GM19099 (cell line): ENCODE data around the gene BBS4.

Experiments
- POLR2A ChIP-seq: IDR thresholded peaks from 3 replicates; pipeline ENCODE4 v1.6.1; 2011; ENCODE audit warnings: low read depth; ENCODE audit not compliant: insufficient read length; ENCODE audit errors: extremely low read depth

BBS4 gene

GRCh38 chr15:72766025-72766424 is 80.0 kb downstream of the BBS4 start:
- no peak for TF ChIP-seq POLR2A

DNA sequence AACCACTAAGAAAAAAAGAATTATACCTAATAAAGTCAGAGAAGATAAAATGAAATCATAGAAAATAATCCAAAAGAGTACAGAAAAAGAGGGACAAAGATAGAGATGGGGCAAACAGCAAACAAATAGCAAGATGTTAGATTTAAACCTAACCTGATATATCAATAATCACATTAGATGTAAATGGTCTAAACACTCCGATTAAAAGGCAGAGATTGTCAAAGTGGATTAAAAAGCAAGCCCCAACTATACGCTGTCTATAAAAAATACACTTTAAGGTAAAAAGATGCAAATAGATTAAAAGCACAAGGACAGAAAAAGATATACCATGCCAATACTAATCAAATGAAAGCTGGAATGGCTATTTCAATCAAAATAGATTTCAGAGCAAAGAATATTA is 80.8 kb downstream of the BBS4 start:
- TF ChIP-seq POLR2A, result no peak

GRCh38 chr15:72770673-72771328 is 84.8 kb downstream of the BBS4 start:
- no peak for TF ChIP-seq POLR2A

GRCh38 chr15:72771329-72771725 is 85.3 kb downstream of the BBS4 start:
- no peak for TF ChIP-seq POLR2A

DNA sequence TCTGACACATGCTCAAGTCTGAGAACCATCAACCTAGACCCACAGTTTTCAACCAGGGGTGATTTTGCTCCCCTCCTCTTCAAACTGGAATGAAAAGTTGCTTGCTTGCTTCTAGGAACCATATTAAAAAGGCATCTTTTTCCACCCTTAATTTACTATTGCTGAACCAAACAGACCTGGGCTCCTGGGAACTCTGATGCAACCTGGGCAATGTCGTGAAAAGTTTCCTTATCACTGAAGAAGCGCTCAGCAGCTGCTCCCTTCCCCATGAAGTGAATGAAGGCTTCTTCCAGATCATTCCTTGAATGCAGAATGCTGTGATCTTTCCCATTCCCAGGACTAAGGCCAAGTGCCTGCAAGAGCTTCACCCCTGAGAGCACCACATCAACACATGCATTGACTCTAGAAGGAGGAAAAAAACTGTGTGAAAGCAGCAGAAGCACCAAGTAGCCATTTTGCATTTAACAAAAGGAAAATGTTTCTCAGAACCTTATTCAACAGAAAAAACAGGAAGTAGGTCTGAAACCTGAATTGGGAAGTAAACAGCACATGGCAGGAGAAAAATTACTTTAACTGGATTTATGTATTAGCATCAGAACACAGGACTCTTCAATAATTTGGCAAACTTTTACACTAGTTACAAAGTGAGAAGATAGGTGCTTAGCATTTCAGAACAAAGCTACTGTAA is 88.8 kb downstream of the BBS4 start:
- no peak for TF ChIP-seq POLR2A

DNA sequence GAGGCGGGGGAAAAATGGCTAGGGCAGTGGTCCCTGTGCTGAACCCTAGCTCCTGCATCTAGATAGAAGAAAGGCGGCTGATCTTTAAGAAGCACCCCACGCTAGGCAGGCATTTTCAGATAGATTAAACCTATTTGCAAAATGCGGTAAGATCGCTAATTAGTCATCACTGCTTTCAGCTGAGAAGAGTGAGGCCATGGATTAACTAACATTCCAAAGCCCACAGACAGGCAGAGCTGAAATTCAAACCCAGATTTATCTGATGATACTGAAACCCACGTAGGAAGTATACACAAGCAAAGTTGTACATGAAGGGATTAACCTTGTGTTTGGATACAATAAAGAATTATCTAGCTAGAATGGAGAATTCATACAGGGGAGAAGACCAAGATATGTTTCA is 92.8 kb downstream of the BBS4 start:
- no peak for TF ChIP-seq POLR2A

GRCh38 chr15:72781631-72782030 is 95.6 kb downstream of the BBS4 start:
- TF ChIP-seq POLR2A, result no peak

DNA sequence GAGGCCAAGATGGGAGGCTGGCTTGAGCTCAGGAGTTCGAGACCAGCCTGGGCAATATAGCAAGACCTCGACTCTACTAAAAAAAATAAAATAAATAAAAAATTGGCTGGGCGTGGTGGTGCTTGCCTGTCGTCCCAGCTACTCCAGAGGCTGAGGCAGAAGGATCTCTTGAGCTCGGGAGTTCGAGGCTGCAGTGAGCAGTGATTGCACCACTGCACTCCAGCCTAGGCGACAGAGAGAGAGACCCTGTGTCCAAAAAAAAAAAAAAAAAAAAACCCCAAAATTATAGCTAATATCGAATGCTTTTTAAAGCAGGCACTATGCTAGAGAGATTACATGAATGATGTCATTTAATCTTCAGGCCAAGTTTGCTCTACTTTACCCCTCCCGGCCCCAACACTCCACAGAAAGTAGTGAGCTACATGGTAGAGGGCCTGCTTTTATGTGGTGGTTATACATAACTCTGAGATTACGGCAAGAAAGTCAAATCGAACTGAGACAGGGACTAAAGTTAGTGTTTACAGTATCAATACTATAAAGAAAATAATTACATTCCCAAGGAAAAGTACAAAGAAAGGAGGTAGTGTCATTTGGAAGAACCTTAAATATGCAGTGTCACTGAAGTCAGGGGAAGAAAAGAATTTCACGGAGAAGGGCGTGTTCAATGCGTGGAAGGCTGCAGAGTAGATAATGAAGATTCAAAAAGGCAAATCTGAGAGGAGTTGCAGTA is 96.4 kb downstream of the BBS4 start:
- no peak for TF ChIP-seq POLR2A

DNA sequence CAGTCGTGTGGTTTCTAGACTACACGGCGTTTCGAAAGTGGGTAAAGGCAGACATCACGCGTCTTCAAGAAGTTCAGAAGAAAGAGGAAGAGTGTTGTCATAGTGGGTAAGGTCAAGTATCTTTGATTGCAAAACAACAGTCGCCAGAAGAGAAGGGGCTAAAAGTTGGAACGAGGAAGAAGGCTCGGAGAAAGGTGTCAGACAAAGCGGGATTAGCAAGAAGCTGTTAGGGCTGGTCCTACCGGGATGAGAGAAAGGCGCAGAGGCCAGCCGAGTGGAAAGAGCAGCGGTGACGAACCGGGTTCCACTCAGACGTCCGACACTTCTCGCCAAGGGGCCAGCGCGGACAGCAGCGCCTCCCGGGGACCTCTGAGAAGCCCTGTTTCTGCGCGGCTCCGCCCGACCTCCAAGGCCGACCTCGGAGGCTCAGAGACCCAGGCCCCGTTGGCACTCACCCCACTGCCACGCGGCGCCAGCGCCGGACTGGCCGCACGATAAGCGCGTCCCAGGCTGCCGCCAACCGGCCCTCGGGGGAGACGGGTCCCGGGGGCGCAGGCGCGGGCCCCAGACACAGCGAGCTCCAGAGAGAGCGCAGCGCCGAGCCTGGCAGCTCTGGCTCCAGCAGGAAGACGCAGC is 97.1 kb downstream of the BBS4 start:
- no peak for TF ChIP-seq POLR2A

- peak; percentile 95 for TF ChIP-seq POLR2A
Observed at GRCh38 chr15:72783640-72784455, 97.8 kb downstream of the BBS4 start, which contains the start of gene ADPGK. ADPGK (minus strand) TSS chr15:72783758; CDS start chr15:72783691, 67 bp downstream.

- no peak for TF ChIP-seq POLR2A
Observed at GRCh38 chr15:72784456-72784876, 98.5 kb downstream of the BBS4 start.

GRCh38 chr15:72785432-72785831 is 99.4 kb downstream of the BBS4 start:
- TF ChIP-seq POLR2A, result no peak

DNA sequence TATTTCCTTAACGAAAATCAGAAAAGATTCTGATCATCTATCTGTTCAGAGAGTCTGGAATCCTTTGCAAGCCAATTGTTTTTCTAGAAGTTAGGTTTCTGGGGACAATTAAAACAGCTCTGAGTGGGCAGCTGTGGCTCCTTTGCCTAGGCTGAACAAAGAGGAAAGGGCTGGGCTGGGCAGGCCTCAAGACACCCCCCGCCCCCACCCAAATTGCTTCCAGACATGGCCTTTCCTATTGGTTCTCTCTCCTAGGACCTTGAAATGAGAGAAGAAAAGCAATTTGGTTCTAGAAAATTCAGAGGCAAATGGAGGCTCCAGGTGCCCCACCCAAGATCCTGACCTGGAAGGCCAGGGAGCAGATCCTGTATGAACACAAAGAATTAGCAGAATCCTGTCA is 99.8 kb downstream of the BBS4 start:
- no peak for TF ChIP-seq POLR2A

GRCh38 chr15:72786242-72786641 is 100.2 kb downstream of the BBS4 start:
- no peak for TF ChIP-seq POLR2A

DNA sequence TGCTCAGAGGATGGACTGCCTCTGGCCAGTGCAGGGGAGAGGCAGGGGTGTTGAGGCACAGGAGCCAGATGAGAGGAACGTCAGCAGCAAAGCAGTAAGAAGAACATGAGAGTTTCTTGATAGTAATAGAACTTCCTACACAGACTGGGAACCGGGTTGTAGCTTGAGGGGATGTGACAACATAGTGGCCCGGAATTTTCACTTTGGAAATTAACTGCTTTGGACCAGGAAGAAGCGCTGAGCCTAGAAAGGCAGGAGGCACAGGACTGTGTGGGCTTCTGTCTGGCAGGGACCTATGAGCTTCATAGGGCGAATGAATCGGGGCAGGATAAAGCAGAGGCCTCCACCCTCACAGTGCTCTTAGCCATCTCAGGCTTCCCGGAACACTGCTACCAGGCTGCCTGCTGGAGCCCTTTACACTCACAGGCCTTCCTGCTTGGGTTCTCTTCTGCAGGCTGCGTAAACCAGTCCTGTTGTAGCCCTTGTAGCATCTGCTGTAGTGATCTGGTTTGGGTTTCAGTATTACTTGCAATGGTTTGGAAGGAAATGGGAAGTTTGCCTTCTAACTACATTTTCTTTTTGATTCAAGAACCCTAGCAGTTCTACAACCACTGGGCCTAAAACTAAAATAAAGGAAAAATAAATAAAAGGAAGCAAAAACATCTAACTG is 100.8 kb downstream of the BBS4 start:
- TF ChIP-seq POLR2A, result peak; percentile 23

DNA sequence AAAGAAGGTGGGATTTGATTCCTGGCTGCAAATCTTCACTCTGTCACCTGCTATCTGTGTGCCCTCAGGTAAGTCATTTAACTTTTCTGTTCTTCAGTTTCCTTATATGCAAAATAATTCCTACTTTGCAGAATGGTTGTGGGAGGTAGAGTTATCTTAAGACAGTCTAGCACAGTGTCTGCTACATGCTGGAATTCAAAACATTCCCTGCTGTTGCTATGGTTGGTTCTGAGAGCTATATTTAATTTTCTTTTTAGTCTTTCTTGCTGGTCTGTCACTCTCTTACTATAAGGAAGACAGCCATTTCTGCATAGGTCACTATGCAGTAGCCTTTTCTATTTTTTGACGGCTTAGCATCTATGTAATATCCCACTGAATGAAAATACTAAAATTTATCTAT is 101.5 kb downstream of the BBS4 start:
- no peak for TF ChIP-seq POLR2A
